DOHH2 (cell line): ENCODE data around the gene CEP19.
A peak's percentile ranks its signal among the peaks of the same experiment; 100 is the strongest.

Experiments
- H3F3A ChIP-seq: fragments of 200-600 bp; sonication (generic), shearing (Covaris generic); 2 replicates; pipeline ENCODE4 v1.6.0; 2016; ENCODE audit warnings: antibody characterized with exemption, mild to moderate bottlenecking; ENCODE audit not compliant: control insufficient read depth, insufficient read depth
- H3K27ac ChIP-seq: fragments of 200-600 bp; sonication (generic); 2 replicates; pipeline ENCODE4 v1.5.1; 2014; ENCODE audit warnings: low read depth, mild to moderate bottlenecking, low read length, moderate library complexity
- H3K27me3 ChIP-seq: fragments of 200-600 bp; sonication (generic); 2 replicates; pipeline ENCODE4 v1.6.1; 2014; ENCODE audit warnings: mild to moderate bottlenecking, low read length, mixed read lengths; ENCODE audit not compliant: control insufficient read depth
- H3K36me3 ChIP-seq: fragments of 200-600 bp; sonication (generic); 2 replicates; pipeline ENCODE4 v1.6.1; 2014; ENCODE audit warnings: mild to moderate bottlenecking, low read length, moderate library complexity, mixed read lengths; ENCODE audit not compliant: control insufficient read depth
- H3K4me1 ChIP-seq: fragments of 200-600 bp; sonication (generic); 2 replicates; pipeline ENCODE4 v1.6.1; 2014; ENCODE audit warnings: mild to moderate bottlenecking, low read length, mixed read lengths; ENCODE audit not compliant: control insufficient read depth
- H3K4me2 ChIP-seq: fragments of 200-600 bp; sonication (generic); 2 replicates; pipeline ENCODE4 v1.6.0; 2014; ENCODE audit warnings: mild to moderate bottlenecking, low read length, moderate library complexity
- H3K4me3 ChIP-seq: fragments of 200-600 bp; sonication (generic); 2 replicates; pipeline ENCODE4 v1.5.1; 2014; ENCODE audit warnings: mild to moderate bottlenecking, low read length, mixed read lengths
- H3K79me2 ChIP-seq: fragments of 200-600 bp; sonication (generic); 2 replicates; pipeline ENCODE4 v1.6.1; 2014; ENCODE audit warnings: mild to moderate bottlenecking, low read length, mixed read lengths; ENCODE audit not compliant: control insufficient read depth
- H3K9me2 ChIP-seq: fragments of 200-600 bp; sonication (generic); replicated peaks from 2 replicates; pipeline ENCODE4 v1.6.1; 2014; ENCODE audit warnings: mild to moderate bottlenecking, low read length, mixed read lengths; ENCODE audit not compliant: control insufficient read depth
- H3K9me3 ChIP-seq: fragments of 200-600 bp; sonication (generic); 2 replicates; pipeline ENCODE4 v1.6.1; 2014; ENCODE audit warnings: antibody characterized with exemption, low read length, mixed read lengths; ENCODE audit not compliant: control insufficient read depth, insufficient read depth
- H4K20me1 ChIP-seq: fragments of 200-600 bp; sonication (generic); 2 replicates; pipeline ENCODE4 v1.6.0; 2014; ENCODE audit warnings: low read depth, mild to moderate bottlenecking, antibody characterized with exemption, low read length, moderate library complexity; ENCODE audit not compliant: control insufficient read depth, insufficient read depth
- EZH2phosphoT487 ChIP-seq: fragments of 200-600 bp; sonication (generic); IDR thresholded peaks from 2 replicates; pipeline ENCODE4 v1.6.1; 2017; ENCODE audit warnings: borderline replicate concordance, mild to moderate bottlenecking, antibody characterized with exemption, low read length, moderate library complexity, mixed read lengths
- TF ChIP-seq, protein P1 (sequence below): fragments of 200-600 bp; sonication (generic); IDR thresholded peaks from one replicate; pipeline ENCODE4 v1.5.1; 2014; ENCODE audit warnings: antibody characterized with exemption, mild to moderate bottlenecking, low read depth, low read length; ENCODE audit not compliant: poor library complexity, severe bottlenecking

CEP19 gene

GRCh38 chr3:196741249-196741889 lies 29.3 kb upstream of the CEP19 start:
- no peaks in the 10 kb centered on the region for H4K20me1 ChIP-seq
- H3K79me2 ChIP-seq, result peaks cover 69% of the 10 kb centered on the region
- peaks cover 39% of the 10 kb centered on the region for H3K36me3 ChIP-seq
- TF ChIP-seq EZH2phosphoT487, result no peak
- TF ChIP-seq, protein P1, sequence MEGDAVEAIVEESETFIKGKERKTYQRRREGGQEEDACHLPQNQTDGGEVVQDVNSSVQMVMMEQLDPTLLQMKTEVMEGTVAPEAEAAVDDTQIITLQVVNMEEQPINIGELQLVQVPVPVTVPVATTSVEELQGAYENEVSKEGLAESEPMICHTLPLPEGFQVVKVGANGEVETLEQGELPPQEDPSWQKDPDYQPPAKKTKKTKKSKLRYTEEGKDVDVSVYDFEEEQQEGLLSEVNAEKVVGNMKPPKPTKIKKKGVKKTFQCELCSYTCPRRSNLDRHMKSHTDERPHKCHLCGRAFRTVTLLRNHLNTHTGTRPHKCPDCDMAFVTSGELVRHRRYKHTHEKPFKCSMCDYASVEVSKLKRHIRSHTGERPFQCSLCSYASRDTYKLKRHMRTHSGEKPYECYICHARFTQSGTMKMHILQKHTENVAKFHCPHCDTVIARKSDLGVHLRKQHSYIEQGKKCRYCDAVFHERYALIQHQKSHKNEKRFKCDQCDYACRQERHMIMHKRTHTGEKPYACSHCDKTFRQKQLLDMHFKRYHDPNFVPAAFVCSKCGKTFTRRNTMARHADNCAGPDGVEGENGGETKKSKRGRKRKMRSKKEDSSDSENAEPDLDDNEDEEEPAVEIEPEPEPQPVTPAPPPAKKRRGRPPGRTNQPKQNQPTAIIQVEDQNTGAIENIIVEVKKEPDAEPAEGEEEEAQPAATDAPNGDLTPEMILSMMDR, result no peak
- no peaks in the 10 kb centered on the region for H3K9me2 ChIP-seq
- peak overlapping the region; percentile 73 for H3K27ac ChIP-seq
- H3K9me3 ChIP-seq, result no peaks in the 10 kb centered on the region
- H3K27me3 ChIP-seq, result no peaks in the 10 kb centered on the region
- peaks cover 18% of the 10 kb centered on the region for H3K4me1 ChIP-seq
- H3F3A ChIP-seq, result peaks cover 2% of the 10 kb centered on the region; the same call in 1 of the 2 replicates
- peak overlapping the region; percentile 78 for H3K4me2 ChIP-seq
- peak overlapping the region; percentile 94 for H3K4me3 ChIP-seq

- Histone ChIP-seq H3F3A (no peaks in the 10 kb centered on the region; the same call in 1 of the 2 replicates), H3K9me3 (no peaks in the 10 kb centered on the region), H3K79me2 (peaks cover 62% of the 10 kb centered on the region), H3K4me3 (peak overlapping the region; percentile 94), H3K36me3 (peaks cover 33% of the 10 kb centered on the region), H4K20me1 (no peaks in the 10 kb centered on the region), H3K27ac (peak overlapping the region; percentile 73), H3K9me2 (no peaks in the 10 kb centered on the region), H3K4me2 (peak overlapping the region; percentile 78), H3K4me1 (peaks cover 18% of the 10 kb centered on the region), H3K27me3 (no peaks in the 10 kb centered on the region)
- TF ChIP-seq EZH2phosphoT487, result no peak
- TF ChIP-seq, protein P1, result no peak
Observed at GRCh38 chr3:196740481-196741248, 28.6 kb upstream of the CEP19 start.

GRCh38 chr3:196739671-196740480 lies 27.8 kb upstream of the CEP19 start, which contains the start of gene PAK2:
TSS of gene PAK2 (plus strand) at chr3:196739857. CDS start at chr3:196782647, 42,790 bp downstream.
- Histone ChIP-seq H3K27me3 (no peaks in the 10 kb centered on the region), H3K9me3 (no peaks in the 10 kb centered on the region), H3K36me3 (peaks cover 30% of the 10 kb centered on the region), H3K27ac (peak within 1 kb of the TSS; percentile 73), H3F3A (no peaks in the 10 kb centered on the region; the same call in 1 of the 2 replicates), H3K4me2 (peak within 1 kb of the TSS; percentile 78), H3K4me3 (peak within 1 kb of the TSS; percentile 94), H3K4me1 (peaks cover 18% of the 10 kb centered on the region), H3K79me2 (peaks cover 54% of the 10 kb centered on the region), H3K9me2 (no peaks in the 10 kb centered on the region), H4K20me1 (no peaks in the 10 kb centered on the region)
- TF ChIP-seq, protein P1, result no peak
